H9 (cell line): ENCODE results near the gene CTPS2. TPM values are rescaled to one million over a fixed set of nuclear protein-coding genes. Genes with fewer than 3 reads are reported as not detected.

Source experiments
- DNase-seq: peaks from one replicate; pipeline ENCODE4 v3.0.0-alpha.2; 2017
- H2AFZ ChIP-seq: one replicate; pipeline ENCODE4 v1.6.1; 2013; ENCODE audit warnings: mild to moderate bottlenecking, low read length, control low read depth, moderate library complexity
- H2AK5ac ChIP-seq: 2 replicates; pipeline ENCODE4 v1.6.1; 2013; ENCODE audit warnings: low read length, control low read depth, mixed read lengths; ENCODE audit not compliant: insufficient read length
- H2BK120ac ChIP-seq: one replicate; pipeline ENCODE4 v1.6.1; 2013; ENCODE audit warnings: low read depth, mild to moderate bottlenecking, low read length, control low read depth, inconsistent platforms; ENCODE audit not compliant: poor library complexity, severe bottlenecking
- H2BK12ac ChIP-seq: 2 replicates; pipeline ENCODE4 v1.6.1; 2013; ENCODE audit warnings: low read length, control low read depth, mixed read lengths, low read depth; ENCODE audit not compliant: insufficient read length
- H2BK15ac ChIP-seq: 2 replicates; pipeline ENCODE4 v1.6.1; 2013; ENCODE audit warnings: low read depth, low read length, control low read depth
- H2BK20ac ChIP-seq: one replicate; pipeline ENCODE4 v1.6.1; 2013; ENCODE audit warnings: low read depth, mild to moderate bottlenecking, low read length, control low read depth, inconsistent platforms; ENCODE audit not compliant: poor library complexity, severe bottlenecking
- H2BK5ac ChIP-seq: 2 replicates; pipeline ENCODE4 v1.6.1; 2013; ENCODE audit warnings: low read length, control low read depth, mixed read lengths; ENCODE audit not compliant: insufficient read length
- H3K14ac ChIP-seq: 2 replicates; pipeline ENCODE4 v1.6.1; 2013; ENCODE audit warnings: low read length, control low read depth; ENCODE audit not compliant: insufficient read depth
- H3K18ac ChIP-seq: 2 replicates; pipeline ENCODE4 v1.6.1; 2013; ENCODE audit warnings: low read depth, mild to moderate bottlenecking, mixed read lengths, low read length, control low read depth; ENCODE audit not compliant: insufficient read length
- H3K23ac ChIP-seq: 2 replicates; pipeline ENCODE4 v1.6.1; 2013; ENCODE audit warnings: low read length, control low read depth, mixed read lengths, low read depth; ENCODE audit not compliant: insufficient read length
- H3K23me2 ChIP-seq: 2 replicates; pipeline ENCODE4 v1.6.1; 2013; ENCODE audit warnings: low read depth, mild to moderate bottlenecking, mixed read lengths, low read length, control low read depth; ENCODE audit not compliant: insufficient read length, poor library complexity, severe bottlenecking
- H3K27ac ChIP-seq: 2 replicates; pipeline ENCODE4 v1.5.1; 2013; ENCODE audit warnings: low read length, control low read depth, mixed read lengths, low read depth; ENCODE audit not compliant: insufficient read length
- H3K27me3 ChIP-seq: 2 replicates; pipeline ENCODE4 v1.6.1; 2013; ENCODE audit warnings: low read length, control low read depth, inconsistent platforms; ENCODE audit not compliant: insufficient read depth
- H3K4ac ChIP-seq: 2 replicates; pipeline ENCODE4 v1.6.1; 2013; ENCODE audit warnings: low read depth, mild to moderate bottlenecking, control low read depth, inconsistent platforms, low read length, moderate library complexity
- H3K4me1 ChIP-seq: 2 replicates; pipeline ENCODE4 v1.6.1; 2013; ENCODE audit warnings: low read length, control low read depth, inconsistent platforms; ENCODE audit not compliant: insufficient read depth
- H3K4me2 ChIP-seq: 2 replicates; pipeline ENCODE4 v1.6.1; 2013; ENCODE audit warnings: low read length, control low read depth, mixed read lengths; ENCODE audit not compliant: insufficient read length, insufficient read depth
- H3K56ac ChIP-seq: 2 replicates; pipeline ENCODE4 v1.6.1; 2013; ENCODE audit warnings: low read depth, mild to moderate bottlenecking, mixed read lengths, low read length, control low read depth; ENCODE audit not compliant: insufficient read length
- H3K79me1 ChIP-seq: 2 replicates; pipeline ENCODE4 v1.6.1; 2013; ENCODE audit warnings: low read depth, mild to moderate bottlenecking, moderate library complexity, low read length, control low read depth, inconsistent platforms; ENCODE audit not compliant: insufficient read depth, poor library complexity, severe bottlenecking
- H3K79me2 ChIP-seq: 2 replicates; pipeline ENCODE4 v1.6.1; 2013; ENCODE audit warnings: low read length, control low read depth, inconsistent platforms; ENCODE audit not compliant: insufficient read depth
- H3K9ac ChIP-seq: 2 replicates; pipeline ENCODE4 v1.6.1; 2013; ENCODE audit warnings: low read length, control low read depth, mixed read lengths; ENCODE audit not compliant: insufficient read length; ENCODE audit errors: extremely low read depth
- H3K9me3 ChIP-seq: one replicate; pipeline ENCODE4 v1.6.1; 2013; ENCODE audit warnings: low read depth, low read length, inconsistent platforms; ENCODE audit not compliant: control insufficient read depth
- H3T11ph ChIP-seq: one replicate; pipeline ENCODE4 v1.6.1; 2013; ENCODE audit warnings: mild to moderate bottlenecking, low read length, control low read depth, inconsistent platforms
- H4K20me1 ChIP-seq: one replicate; pipeline ENCODE4 v1.6.1; 2013; ENCODE audit not compliant: control insufficient read depth, insufficient read length, insufficient read depth
- H4K5ac ChIP-seq: 2 replicates; pipeline ENCODE4 v1.6.1; 2013; ENCODE audit warnings: low read depth, mild to moderate bottlenecking, mixed read lengths, low read length, control low read depth; ENCODE audit not compliant: insufficient read length
- H4K8ac ChIP-seq: replicated peaks from 2 replicates; pipeline ENCODE4 v1.6.1; 2013; ENCODE audit warnings: low read length, control low read depth, mixed read lengths, low read depth; ENCODE audit not compliant: insufficient read length
- H4K91ac ChIP-seq: 2 replicates; pipeline ENCODE4 v1.6.1; 2013; ENCODE audit warnings: low read depth, mild to moderate bottlenecking, moderate library complexity, mixed read lengths, low read length, control low read depth; ENCODE audit not compliant: insufficient read length
- H3K27ac Mint-ChIP-seq, 3 experiments: 2 replicates in 2 of 3; 3 replicates in 1 of 3; pipeline ENCODE4 v1.8.0; 2020 to 2021; ENCODE audit warnings: mixed read lengths in 3 of 3, mild to moderate bottlenecking in 1 of 3, moderate library complexity in 1 of 3
- H3K27me3 Mint-ChIP-seq: 2 replicates; pipeline ENCODE4 v1.8.0; 2021; ENCODE audit warnings: low read depth, mild to moderate bottlenecking, moderate library complexity, mixed read lengths
- H3K36me3 Mint-ChIP-seq, 3 experiments: 2 replicates in 2 of 3; 3 replicates in 1 of 3; pipeline ENCODE4 v1.8.0; 2020 to 2021; ENCODE audit warnings: low read depth in 3 of 3, mixed read lengths in 3 of 3; ENCODE audit not compliant: insufficient read depth in 1 of 3
- H3K4me1 Mint-ChIP-seq, 2 experiments: 2 replicates each; pipeline ENCODE4 v1.8.0; 2020; ENCODE audit warnings: mixed read lengths in 2 of 2
- H3K4me3 Mint-ChIP-seq, 2 experiments: 2 replicates in 1 of 2; 3 replicates in 1 of 2; pipeline ENCODE4 v1.8.0; 2020 to 2021; ENCODE audit warnings: mild to moderate bottlenecking in 2 of 2, mixed read lengths in 2 of 2, moderate library complexity in 1 of 2
- H3K9me3 Mint-ChIP-seq, 2 experiments: 2 replicates in 1 of 2; 3 replicates in 1 of 2; pipeline ENCODE4 v1.8.0; 2020; ENCODE audit warnings: mild to moderate bottlenecking in 2 of 2, mixed read lengths in 2 of 2, moderate library complexity in 1 of 2
- WGBS: extraction: QIAGEN DNeasy Blood & Tissue Kit; methylation state at CpG from one replicate; pipeline ENCODE4 v1.1.7; 2013; ENCODE audit warnings: missing lambda C conversion rate, low lambda C conversion rate, mixed read lengths; ENCODE audit not compliant: insufficient read length; ENCODE audit errors: extremely low coverage; 5-methylcytosine and 5-hydroxymethylcytosine counted together
- total RNA-seq: library from RNA; stranded (reverse); gene quantifications from 2 replicates; pipeline ENCODE4 v1.2.1, GENCODE V29; 2021
- TF ChIP-seq, protein P1 (sequence below): fragments of 200-600 bp; sonication (generic); conservative IDR thresholded peaks from 3 replicates; pipeline ENCODE4 v1.8.0; 2021; ENCODE audit warnings: antibody characterized with exemption, mild to moderate bottlenecking

CTPS2 gene
- total RNA-seq, 1 experiment from 2014 or later: 69.7 TPM

DNA sequence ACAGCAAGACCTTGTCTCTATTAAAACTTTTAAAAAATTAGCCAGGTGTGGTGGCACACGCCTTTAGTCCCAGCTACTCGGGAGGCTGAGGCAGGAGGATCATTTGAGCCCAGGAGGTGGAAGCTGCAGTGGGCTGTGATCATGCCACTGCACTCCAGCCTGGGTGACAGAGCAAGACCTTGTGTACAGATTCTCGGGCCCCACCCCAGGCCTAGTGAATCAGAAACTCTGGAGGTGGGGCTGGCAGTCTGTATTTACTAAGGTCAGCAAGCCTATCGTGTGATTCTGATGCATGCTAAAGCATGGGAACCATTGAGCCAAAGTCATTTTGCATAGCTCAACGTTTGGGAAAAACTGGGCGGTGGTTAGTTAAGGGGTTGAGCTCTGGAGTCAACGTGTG, 59.0 kb downstream of the CTPS2 start:
- Histone ChIP-seq H3K27me3 (no peaks in the 10 kb centered on the region), H3K56ac (no peak overlapping the region), H3K23ac (no peak overlapping the region), H3T11ph (no peak overlapping the region), H3K18ac (no peak overlapping the region), H3K27ac (no peak overlapping the region), H2AFZ (no peak overlapping the region), H2BK5ac (no peak overlapping the region), H3K79me1 (no peaks in the 10 kb centered on the region), H4K8ac (no peak overlapping the region), H3K9me3 (no peaks in the 10 kb centered on the region), H4K20me1 (no peaks in the 10 kb centered on the region), H3K9ac (no peak overlapping the region), H3K23me2 (no peaks in the 10 kb centered on the region), H2BK15ac (no peak overlapping the region), H2BK20ac (no peak overlapping the region), H4K5ac (no peak overlapping the region), H2AK5ac (no peak overlapping the region), H4K91ac (no peak overlapping the region), H2BK120ac (no peak overlapping the region), H3K4me2 (no peak overlapping the region), H3K4me1 (peaks cover 2% of the 10 kb centered on the region; the same call in 1 of the 2 replicates), H3K14ac (no peak overlapping the region), H3K79me2 (no peaks in the 10 kb centered on the region), H2BK12ac (no peak overlapping the region), H3K4ac (no peak overlapping the region)
- Mint-ChIP-seq H3K27ac (peak overlapping the region; percentile 10 to 94 (median 42); a peak in 4 of 7 replicates), H3K9me3 (no peaks in the 10 kb centered on the region), H3K4me3 (no peak overlapping the region), H3K36me3 (peaks cover 26 to 75% (median 56%) of the 10 kb centered on the region in 3 experiments; a peak in 6 of 7 replicates), H3K4me1 (peaks cover 17 to 20% of the 10 kb centered on the region in 2 experiments), H3K27me3 (no peaks in the 10 kb centered on the region; the same call in 1 of the 2 replicates)
- TF ChIP-seq, protein P1, sequence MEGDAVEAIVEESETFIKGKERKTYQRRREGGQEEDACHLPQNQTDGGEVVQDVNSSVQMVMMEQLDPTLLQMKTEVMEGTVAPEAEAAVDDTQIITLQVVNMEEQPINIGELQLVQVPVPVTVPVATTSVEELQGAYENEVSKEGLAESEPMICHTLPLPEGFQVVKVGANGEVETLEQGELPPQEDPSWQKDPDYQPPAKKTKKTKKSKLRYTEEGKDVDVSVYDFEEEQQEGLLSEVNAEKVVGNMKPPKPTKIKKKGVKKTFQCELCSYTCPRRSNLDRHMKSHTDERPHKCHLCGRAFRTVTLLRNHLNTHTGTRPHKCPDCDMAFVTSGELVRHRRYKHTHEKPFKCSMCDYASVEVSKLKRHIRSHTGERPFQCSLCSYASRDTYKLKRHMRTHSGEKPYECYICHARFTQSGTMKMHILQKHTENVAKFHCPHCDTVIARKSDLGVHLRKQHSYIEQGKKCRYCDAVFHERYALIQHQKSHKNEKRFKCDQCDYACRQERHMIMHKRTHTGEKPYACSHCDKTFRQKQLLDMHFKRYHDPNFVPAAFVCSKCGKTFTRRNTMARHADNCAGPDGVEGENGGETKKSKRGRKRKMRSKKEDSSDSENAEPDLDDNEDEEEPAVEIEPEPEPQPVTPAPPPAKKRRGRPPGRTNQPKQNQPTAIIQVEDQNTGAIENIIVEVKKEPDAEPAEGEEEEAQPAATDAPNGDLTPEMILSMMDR: no peak
- no CpG with 5 or more reads among the region's 7 CpGs for whole genome bisulfite sequencing
- DNase-seq: no peak
